Gastroesophageal sphincter (tissue), 4 donors: ENCODE data around the gene SLC16A9. TPM values are rescaled to one million over a fixed set of nuclear protein-coding genes. Genes with fewer than 3 reads are reported as not detected.

Experiments used
- ATAC-seq: fragments of 150-250 bp; one replicate; pipeline ENCODE4 v1.9.1; 2016; ENCODE audit warnings: mild to moderate bottlenecking, moderate library complexity
- H3K27ac ChIP-seq, 4 donors: fragments of 200-600 bp; sonication (generic) in 3 of 4; 1 replicate in 3 of 4; 2 replicates in 1 of 4; pipeline ENCODE4 v1.5.1; 2016 to 2019
- H3K27me3 ChIP-seq: fragments of 200-600 bp; sonication (generic); one replicate; pipeline ENCODE4 v1.5.1; 2019
- H3K36me3 ChIP-seq, 2 donors: fragments of 200-600 bp; sonication (generic); one replicate each; pipeline ENCODE4 v1.5.1; 2019; ENCODE audit warnings: control low read depth in 1 of 2
- H3K4me1 ChIP-seq, 3 donors: fragments of 200-600 bp; sonication (generic); 1 replicate in 2 of 3; 2 replicates in 1 of 3; pipeline ENCODE4 v1.5.1; 2016 to 2019; ENCODE audit warnings: control low read depth in 2 of 3
- H3K4me3 ChIP-seq, 2 donors: fragments of 200-600 bp; sonication (generic); one replicate each; pipeline ENCODE4 v1.5.1; 2019; ENCODE audit warnings: mild to moderate bottlenecking in 1 of 2, moderate library complexity in 1 of 2
- H3K9me3 ChIP-seq, 3 donors: fragments of 200-600 bp; sonication (generic); one replicate each; pipeline ENCODE4 v1.5.1; 2017 to 2019; ENCODE audit warnings: control low read depth in 2 of 3
- EP300 ChIP-seq: sonication (generic); formaldehyde crosslinking; IDR thresholded peaks from one replicate; pipeline ENCODE4 v1.6.1; 2017; ENCODE audit warnings: antibody characterized with exemption, mild to moderate bottlenecking
- POLR2A ChIP-seq, 2 donors: fragments of 450-650 bp; IDR thresholded peaks; one replicate each; pipeline ENCODE4 v1.6.1; 2017; ENCODE audit warnings: antibody characterized with exemption in 2 of 2, mild to moderate bottlenecking in 2 of 2, moderate library complexity in 1 of 2
- POLR2AphosphoS5 ChIP-seq: sonication (generic); formaldehyde crosslinking; IDR thresholded peaks from one replicate; pipeline ENCODE4 v1.6.1; 2017; ENCODE audit warnings: antibody characterized with exemption
- WGBS, 2 donors: methylation state at CpG; one replicate each; pipeline ENCODE4 v1.1.5; 2018; ENCODE audit warnings: low coverage in 1 of 2; 5-methylcytosine and 5-hydroxymethylcytosine counted together
- total RNA-seq, 4 donors: library from RNA; depleted of rRNA; stranded (reverse); fragments of >200 nt; gene quantifications; one replicate each; pipeline ENCODE4 v1.1.0, GENCODE V29; 2016
- TF ChIP-seq, protein P1 (sequence below), 4 experiments: fragments of 200-600 bp in 2 of 4; fragments of 450-650 bp in 2 of 4; sonication (generic) in 1 of 4; IDR thresholded peaks; one replicate each; pipeline ENCODE4 v1.5.1; 2017 to 2019; ENCODE audit warnings: antibody characterized with exemption in 4 of 4, mild to moderate bottlenecking in 2 of 4, moderate library complexity in 2 of 4

Gene SLC16A9
- total RNA-seq, 4 donors from 2014 or later, result 0.54 to 2.2 (median 1.2) TPM

DNA sequence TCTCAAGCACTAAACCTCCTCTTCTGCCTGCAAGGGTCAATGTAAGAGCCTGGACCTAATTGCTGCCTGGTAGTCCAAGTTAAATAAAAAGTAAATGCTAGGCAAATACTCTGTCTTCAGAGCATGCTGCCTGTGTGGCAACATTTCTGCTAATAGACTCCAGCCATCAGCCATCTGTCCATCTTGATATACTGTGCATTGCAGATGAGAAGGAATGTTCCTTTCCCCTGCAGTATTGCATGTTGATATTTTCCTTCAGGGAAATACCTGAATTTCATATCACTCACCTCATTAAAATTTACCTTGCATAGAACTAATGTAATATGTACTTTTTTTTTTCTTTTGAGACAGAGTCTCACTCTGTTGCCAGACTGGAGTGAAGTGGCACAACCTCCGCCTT is 87.9 kb downstream of the SLC16A9 start:
- H3K4me3 ChIP-seq, result no peak overlapping the region
- WGBS, 2 donors, result 100% methylated on average over 1 of the region's 1 CpG; no CpG with 5 or more reads in 1 of the 2 donors
- no peak for ATAC-seq
- no peak overlapping the region for H3K27ac ChIP-seq
- H3K36me3 ChIP-seq, result no peaks in the 10 kb centered on the region
- no peaks in the 10 kb centered on the region for H3K9me3 ChIP-seq
- no peaks in the 10 kb centered on the region for H3K27me3 ChIP-seq
- H3K4me1 ChIP-seq, result peaks cover 2 to 40% (median 12%) of the 10 kb centered on the region in 3 donors
- TF ChIP-seq POLR2AphosphoS5 (no peak), POLR2A (IDR thresholded peaks at IDR 0.05) (no peak), EP300 (no peak)
- TF ChIP-seq, protein P1, sequence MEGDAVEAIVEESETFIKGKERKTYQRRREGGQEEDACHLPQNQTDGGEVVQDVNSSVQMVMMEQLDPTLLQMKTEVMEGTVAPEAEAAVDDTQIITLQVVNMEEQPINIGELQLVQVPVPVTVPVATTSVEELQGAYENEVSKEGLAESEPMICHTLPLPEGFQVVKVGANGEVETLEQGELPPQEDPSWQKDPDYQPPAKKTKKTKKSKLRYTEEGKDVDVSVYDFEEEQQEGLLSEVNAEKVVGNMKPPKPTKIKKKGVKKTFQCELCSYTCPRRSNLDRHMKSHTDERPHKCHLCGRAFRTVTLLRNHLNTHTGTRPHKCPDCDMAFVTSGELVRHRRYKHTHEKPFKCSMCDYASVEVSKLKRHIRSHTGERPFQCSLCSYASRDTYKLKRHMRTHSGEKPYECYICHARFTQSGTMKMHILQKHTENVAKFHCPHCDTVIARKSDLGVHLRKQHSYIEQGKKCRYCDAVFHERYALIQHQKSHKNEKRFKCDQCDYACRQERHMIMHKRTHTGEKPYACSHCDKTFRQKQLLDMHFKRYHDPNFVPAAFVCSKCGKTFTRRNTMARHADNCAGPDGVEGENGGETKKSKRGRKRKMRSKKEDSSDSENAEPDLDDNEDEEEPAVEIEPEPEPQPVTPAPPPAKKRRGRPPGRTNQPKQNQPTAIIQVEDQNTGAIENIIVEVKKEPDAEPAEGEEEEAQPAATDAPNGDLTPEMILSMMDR (IDR thresholded peaks at IDR 0.05), result no peak

GRCh38 chr10:59618666-59619065 is 91.0 kb downstream of the SLC16A9 start:
- Histone ChIP-seq H3K9me3 (no peaks in the 10 kb centered on the region), H3K4me3 (no peak overlapping the region), H3K36me3 (no peaks in the 10 kb centered on the region), H3K27me3 (no peaks in the 10 kb centered on the region), H3K4me1 (peaks cover 2 to 29% (median 12%) of the 10 kb centered on the region in 3 donors), H3K27ac (peak overlapping the region in 3 of 4 donors; percentile 5 to 31 (median 21))
- WGBS, 2 donors, result 8 to 11% methylated on average over 4 of the region's 4 CpGs
- peak; percentile 27 for TF ChIP-seq POLR2AphosphoS5
- TF ChIP-seq, protein P1 (IDR thresholded peaks at IDR 0.05), result no peak
- no peak for ATAC-seq

GRCh38 chr10:59617996-59618395 is 91.7 kb downstream of the SLC16A9 start:
- Histone ChIP-seq H3K27me3 (no peaks in the 10 kb centered on the region), H3K4me1 (peaks cover 2 to 29% (median 12%) of the 10 kb centered on the region in 3 donors), H3K4me3 (no peak overlapping the region), H3K9me3 (no peaks in the 10 kb centered on the region), H3K27ac (no peak overlapping the region), H3K36me3 (no peaks in the 10 kb centered on the region)
- TF ChIP-seq POLR2A (IDR thresholded peaks at IDR 0.05) (no peak), POLR2AphosphoS5 (no peak), EP300 (no peak)
- TF ChIP-seq, protein P1 (IDR thresholded peaks at IDR 0.05), result no peak
- WGBS, 2 donors, result 36 to 56% methylated on average over 1 of the region's 1 CpG
- no peak for ATAC-seq

- no peaks in the 10 kb centered on the region for H3K27me3 ChIP-seq
- TF ChIP-seq POLR2A (IDR thresholded peaks at IDR 0.05) (no peak), EP300 (no peak), POLR2AphosphoS5 (no peak)
- TF ChIP-seq, protein P1 (IDR thresholded peaks at IDR 0.05), result no peak
- no peaks in the 10 kb centered on the region for H3K4me1 ChIP-seq
- H3K27ac ChIP-seq, result no peak overlapping the region
- no peak overlapping the region for H3K4me3 ChIP-seq
- no peak for ATAC-seq
- H3K9me3 ChIP-seq, result no peaks in the 10 kb centered on the region
- no peaks in the 10 kb centered on the region for H3K36me3 ChIP-seq
Observed at GRCh38 chr10:59611048-59611447, 98.6 kb downstream of the SLC16A9 start.

GRCh38 chr10:59607970-59608369 is 101.7 kb downstream of the SLC16A9 start:
- no peak for TF ChIP-seq EP300
- no peak for TF ChIP-seq POLR2AphosphoS5
- TF ChIP-seq POLR2A (IDR thresholded peaks at IDR 0.05), result no peak
- TF ChIP-seq, protein P1 (IDR thresholded peaks at IDR 0.05), result no peak
- no peaks in the 10 kb centered on the region for H3K27me3 ChIP-seq
- 73 to 97% methylated on average over 4 of the region's 4 CpGs for WGBS, 2 donors
- no peaks in the 10 kb centered on the region for H3K36me3 ChIP-seq
- no peaks in the 10 kb centered on the region for H3K9me3 ChIP-seq
- no peak overlapping the region for H3K4me3 ChIP-seq
- no peaks in the 10 kb centered on the region for H3K4me1 ChIP-seq
- H3K27ac ChIP-seq, result no peak overlapping the region
- ATAC-seq, result no peak
